GM23248 (cell line): Measurements from ENCODE around the gene CCDC54. TPM values are rescaled to one million over a fixed set of nuclear protein-coding genes. Genes with fewer than 3 reads are reported as not detected.

Experiments
- DNase-seq: peaks from one replicate; pipeline ENCODE4 v3.0.0-alpha.2; 2015
- H2AFZ ChIP-seq: fragments of 200-600 bp; sonication (generic); 2 replicates; pipeline ENCODE4 v1.6.1; 2016; ENCODE audit warnings: antibody characterized with exemption
- H3F3A ChIP-seq: fragments of 200-600 bp; sonication (generic); 2 replicates; pipeline ENCODE4 v1.6.1; 2016; ENCODE audit warnings: mild to moderate bottlenecking, antibody characterized with exemption, mixed run types; ENCODE audit not compliant: insufficient read depth
- H3K27ac ChIP-seq: fragments of 200-600 bp; sonication (generic); 2 replicates; pipeline ENCODE4 v1.5.1; 2016; ENCODE audit warnings: mild to moderate bottlenecking
- H3K27me3 ChIP-seq: fragments of 200-600 bp; sonication (generic); replicated peaks from 2 replicates; pipeline ENCODE4 v1.6.1; 2016; ENCODE audit warnings: mild to moderate bottlenecking; ENCODE audit not compliant: insufficient read depth
- H3K36me3 ChIP-seq: fragments of 200-600 bp; sonication (generic); 2 replicates; pipeline ENCODE4 v1.6.1; 2016; ENCODE audit warnings: low read depth, mild to moderate bottlenecking
- H3K4me1 ChIP-seq: fragments of 200-600 bp; sonication (generic); 2 replicates; pipeline ENCODE4 v1.6.1; 2016; ENCODE audit warnings: mild to moderate bottlenecking; ENCODE audit not compliant: insufficient read depth
- H3K4me2 ChIP-seq: fragments of 200-600 bp; sonication (generic); one replicate; pipeline ENCODE4 v1.6.1; 2016; ENCODE audit warnings: mild to moderate bottlenecking; ENCODE audit not compliant: unreplicated experiment
- H3K4me3 ChIP-seq: fragments of 200-600 bp; sonication (generic); 2 replicates; pipeline ENCODE4 v1.5.1; 2016; ENCODE audit warnings: mild to moderate bottlenecking
- H3K79me2 ChIP-seq: fragments of 200-600 bp; sonication (generic); 2 replicates; pipeline ENCODE4 v1.6.1; 2016; ENCODE audit warnings: mild to moderate bottlenecking; ENCODE audit not compliant: insufficient read depth
- H3K9ac ChIP-seq: fragments of 200-600 bp; sonication (generic); 2 replicates; pipeline ENCODE4 v1.6.1; 2016; ENCODE audit warnings: mild to moderate bottlenecking
- H3K9me2 ChIP-seq: fragments of 200-600 bp; sonication (generic); 2 replicates; pipeline ENCODE4 v1.6.1; 2016; ENCODE audit warnings: mixed run types, mild to moderate bottlenecking, moderate library complexity; ENCODE audit not compliant: insufficient read depth
- H3K9me3 ChIP-seq: fragments of 200-600 bp; sonication (generic); one replicate; pipeline ENCODE4 v1.6.1; 2017; ENCODE audit warnings: low read depth
- H4K20me1 ChIP-seq: fragments of 200-600 bp; sonication (generic); 2 replicates; pipeline ENCODE4 v1.6.0; 2016; ENCODE audit not compliant: insufficient read depth
- EZH2 ChIP-seq: fragments of 200-600 bp; sonication (generic); IDR thresholded peaks from 2 replicates; pipeline ENCODE4 v1.6.1; 2018; ENCODE audit warnings: antibody characterized with exemption, mild to moderate bottlenecking; ENCODE audit not compliant: insufficient read depth, poor library complexity, severe bottlenecking
- EZH2phosphoT487 ChIP-seq: fragments of 200-600 bp; sonication (generic); IDR thresholded peaks from 2 replicates; pipeline ENCODE4 v1.6.1; 2018; ENCODE audit warnings: antibody characterized with exemption, moderate library complexity, mild to moderate bottlenecking, low read depth; ENCODE audit not compliant: insufficient read depth
- WGBS, 2 experiments: methylation state at CpG; one replicate each; pipeline ENCODE4 v1.1.6; 2015 to 2017; ENCODE audit warnings: low lambda C conversion rate in 2 of 2, low coverage in 1 of 2; ENCODE audit errors: missing lambda C conversion rate in 2 of 2; 5-methylcytosine and 5-hydroxymethylcytosine counted together
- in situ Hi-C: fragments of 300-500 bp; cut with MboI; formaldehyde crosslinking; loops from 2 replicates; pipeline ENCODE4 v1.15.0; 2020
- polyA plus RNA-seq: library from polyadenylated mRNA; unstranded; fragments of >200 nt; fragmentation: Nextera tagmentation; extraction: Ambion mirVana; gene quantifications from 2 replicates; pipeline ENCODE4 v1.2.1, GENCODE V29; 2016
- total RNA-seq: library from RNA; depleted of rRNA; stranded (reverse); fragments of >200 nt; shearing (Covaris generic); gene quantifications from 2 replicates; pipeline ENCODE4 v1.2.3, GENCODE V29; 2014

The CCDC54 gene
- total and polyA plus RNA-seq, 2 experiments from 2014 or later, result 0.16 TPM; not detected in 1

DNA sequence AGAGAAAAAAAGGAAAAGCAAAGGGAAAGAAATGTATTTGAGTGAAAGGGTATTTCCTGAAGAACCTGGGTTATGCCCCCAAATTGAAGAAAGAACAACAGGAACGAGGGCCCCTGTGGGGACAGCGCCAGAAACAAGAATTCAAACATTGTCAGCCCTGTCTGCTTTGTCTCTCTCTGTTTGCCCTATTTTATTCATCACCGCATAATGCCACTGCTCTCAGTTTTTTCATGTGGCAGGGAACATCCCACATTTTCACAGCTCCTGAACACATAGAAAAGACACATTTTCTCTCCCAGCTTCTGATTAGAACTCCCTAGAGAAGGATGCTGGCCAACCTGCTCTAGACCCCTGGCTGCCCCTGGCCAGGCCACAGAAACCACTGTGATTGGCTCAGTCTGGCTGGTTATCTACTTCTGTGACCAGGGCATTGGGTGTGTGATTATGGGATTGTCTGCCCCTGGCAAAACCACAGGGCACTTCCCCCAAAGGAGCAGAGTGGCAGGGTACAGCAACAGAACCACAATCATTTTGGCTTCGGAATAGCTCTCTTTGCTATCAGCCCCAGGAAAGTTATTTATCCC, 31.3 kb upstream of the CCDC54 start:
- Histone ChIP-seq H3K27me3 (no peaks in the 10 kb centered on the region), H3K36me3 (no peaks in the 10 kb centered on the region), H3K4me3 (no peak overlapping the region), H3K9ac (no peak overlapping the region), H3K4me1 (no peaks in the 10 kb centered on the region), H3K4me2 (no peak overlapping the region), H4K20me1 (no peaks in the 10 kb centered on the region), H3K9me2 (no peaks in the 10 kb centered on the region), H3K9me3 (no peaks in the 10 kb centered on the region), H3F3A (no peaks in the 10 kb centered on the region), H2AFZ (no peak overlapping the region), H3K79me2 (no peaks in the 10 kb centered on the region), H3K27ac (no peak overlapping the region)
- no peak for DNase-seq
- no peak for TF ChIP-seq EZH2
- no peak for TF ChIP-seq EZH2phosphoT487
- 64 to 68% methylated on average over 4 of the region's 4 CpGs for WGBS, 2 experiments
- in situ Hi-C loops, result no loop called here

DNA sequence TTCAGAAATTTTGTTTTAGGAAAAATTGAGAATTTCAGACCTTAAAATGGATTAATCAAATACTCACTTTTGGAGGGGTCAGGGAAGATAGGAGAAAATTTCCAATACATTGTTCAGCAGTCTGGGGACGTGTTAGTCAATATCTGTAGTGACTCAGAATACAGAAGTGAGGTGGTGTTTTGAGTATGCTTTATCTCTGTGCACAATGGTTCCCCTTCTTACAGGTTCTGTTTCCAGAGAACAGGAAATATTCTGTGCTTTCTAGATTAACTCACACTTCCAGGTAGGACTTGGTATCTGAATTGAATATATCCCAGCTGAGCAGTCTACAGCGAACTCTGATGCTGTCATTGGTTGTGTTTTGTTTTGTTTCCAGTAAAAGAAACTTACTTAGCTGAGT, 30.7 kb upstream of the CCDC54 start:
- no peak for TF ChIP-seq EZH2
- TF ChIP-seq EZH2phosphoT487, result no peak
- Histone ChIP-seq H3K27me3 (no peaks in the 10 kb centered on the region), H3K9me2 (no peaks in the 10 kb centered on the region), H3F3A (no peaks in the 10 kb centered on the region), H3K4me1 (no peaks in the 10 kb centered on the region), H4K20me1 (no peaks in the 10 kb centered on the region), H3K27ac (no peak overlapping the region), H3K9ac (no peak overlapping the region), H3K4me3 (no peak overlapping the region), H3K36me3 (no peaks in the 10 kb centered on the region), H3K4me2 (no peak overlapping the region), H3K9me3 (no peaks in the 10 kb centered on the region), H3K79me2 (no peaks in the 10 kb centered on the region), H2AFZ (no peak overlapping the region)
- no peak for DNase-seq
- in situ Hi-C loops, result no loop called here
- 56 to 59% methylated on average over 2 of the region's 2 CpGs for WGBS, 2 experiments

DNA sequence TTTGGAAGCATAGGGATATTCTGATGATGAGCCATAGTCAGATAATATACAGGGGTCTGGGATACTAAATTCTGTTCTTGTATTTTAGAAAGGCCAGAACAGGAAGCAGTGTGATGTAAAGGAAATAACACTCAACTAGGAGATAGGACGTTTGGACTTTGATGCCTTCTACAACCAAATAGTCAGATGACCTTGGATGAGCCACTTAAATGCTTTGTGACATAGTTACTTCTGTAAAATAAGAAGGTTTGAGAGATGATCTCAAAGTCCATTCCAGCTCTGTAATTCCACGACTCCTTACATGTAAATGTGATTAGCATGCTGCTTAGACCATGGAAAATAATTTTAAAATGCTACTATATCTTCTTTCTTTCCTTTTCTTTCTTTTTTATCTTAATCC, 29.5 kb upstream of the CCDC54 start:
- H4K20me1 ChIP-seq, result no peaks in the 10 kb centered on the region
- H3F3A ChIP-seq, result no peaks in the 10 kb centered on the region
- H3K36me3 ChIP-seq, result no peaks in the 10 kb centered on the region; the same call in 1 of the 2 replicates
- H3K4me1 ChIP-seq, result no peaks in the 10 kb centered on the region
- 13 to 19% methylated on average over 2 of the region's 2 CpGs for WGBS, 2 experiments
- no peak for TF ChIP-seq EZH2
- TF ChIP-seq EZH2phosphoT487, result no peak
- H3K79me2 ChIP-seq, result no peaks in the 10 kb centered on the region
- H3K9ac ChIP-seq, result no peak overlapping the region
- H3K4me3 ChIP-seq, result no peak overlapping the region
- DNase-seq, result no peak
- no peaks in the 10 kb centered on the region for H3K9me3 ChIP-seq
- H3K9me2 ChIP-seq, result no peaks in the 10 kb centered on the region
- H3K27ac ChIP-seq, result no peak overlapping the region
- H3K27me3 ChIP-seq, result no peaks in the 10 kb centered on the region
- in situ Hi-C loops, result no loop called here
- no peak overlapping the region for H2AFZ ChIP-seq
- no peak overlapping the region for H3K4me2 ChIP-seq

DNA sequence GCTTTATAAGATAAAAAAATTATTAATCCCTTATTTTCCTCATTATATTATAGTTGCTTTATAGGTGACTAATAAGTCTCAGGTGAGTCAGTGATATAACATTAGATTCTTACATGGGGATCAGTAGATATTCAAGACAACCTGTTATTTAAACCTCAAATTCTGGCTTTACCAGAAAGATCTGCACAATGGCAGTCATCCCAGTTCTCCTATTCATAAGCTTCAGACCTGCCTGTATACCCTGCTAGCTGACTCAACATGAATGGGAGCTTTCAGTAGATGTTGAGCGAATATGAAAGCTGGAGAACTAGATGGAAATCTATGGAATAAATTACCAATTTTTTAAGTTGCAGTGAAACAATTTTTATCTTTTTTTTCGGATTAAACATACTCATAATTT, 20.5 kb upstream of the CCDC54 start:
- H3K4me3 ChIP-seq, result no peak overlapping the region
- no peaks in the 10 kb centered on the region for H3K9me2 ChIP-seq
- no peaks in the 10 kb centered on the region for H3K79me2 ChIP-seq
- no peak overlapping the region for H2AFZ ChIP-seq
- no peaks in the 10 kb centered on the region for H3K4me1 ChIP-seq
- no peak overlapping the region for H3K9ac ChIP-seq
- H3K36me3 ChIP-seq, result no peaks in the 10 kb centered on the region; the same call in 1 of the 2 replicates
- no peak for TF ChIP-seq EZH2
- no peak for TF ChIP-seq EZH2phosphoT487
- DNase-seq, result no peak
- no peak overlapping the region for H3K4me2 ChIP-seq
- H4K20me1 ChIP-seq, result no peaks in the 10 kb centered on the region
- no peak overlapping the region for H3K27ac ChIP-seq
- 61 to 65% methylated on average over 2 of the region's 2 CpGs for WGBS, 2 experiments
- in situ Hi-C loops, result no loop called here
- H3K27me3 ChIP-seq, result no peaks in the 10 kb centered on the region
- no peaks in the 10 kb centered on the region for H3F3A ChIP-seq
- H3K9me3 ChIP-seq, result no peaks in the 10 kb centered on the region
